Measurements from ENCODE around the gene SNX27. TPM values are rescaled to one million over a fixed set of nuclear protein-coding genes. Genes with fewer than 3 reads are reported as not detected.

The SNX27 gene
- total RNA-seq, 4 donors from 2014 or later, result 21.9 to 34.3 (median 26.5) TPM

GRCh38 chr1:151708891-151709290, 97.0 kb downstream of the SNX27 start:
- 80 to 83% methylated on average over 15 of the region's 15 CpGs for WGBS, 2 donors
- TF ChIP-seq CTCF (IDR thresholded peaks at IDR 0.05) (no peak), POLR2A (IDR thresholded peaks at IDR 0.05) (no peak)
- no peak overlapping the region for H3K4me3 ChIP-seq (ENCODE audit: low read depth, poor library complexity, severe bottlenecking)
- intact Hi-C loops (cut with DNase I; ENCODE audit: low total_unique reads), result no loop called here
- DNase-seq (ENCODE audit: low spot score in 2 of 2), result peak in 1 of 2 donors; percentile 72

- 46 to 56% methylated on average over 8 to 15 of the region's 15 CpGs for WGBS, 2 donors
- H3K4me3 ChIP-seq (ENCODE audit: low read depth, poor library complexity, severe bottlenecking), result no peak overlapping the region
- DNase-seq (ENCODE audit: low spot score in 2 of 2), result no peak
- intact Hi-C loops (cut with DNase I; ENCODE audit: low total_unique reads), result no loop called here
- TF ChIP-seq POLR2A (IDR thresholded peaks at IDR 0.05) (no peak), CTCF (IDR thresholded peaks at IDR 0.05) (no peak)
Measured at GRCh38 chr1:151710187-151710840, 98.5 kb downstream of the SNX27 start.

GRCh38 chr1:151711044-151711800, 99.4 kb downstream of the SNX27 start:
- intact Hi-C loops (cut with DNase I; ENCODE audit: low total_unique reads), result no loop called here
- no peak overlapping the region for H3K4me3 ChIP-seq (ENCODE audit: low read depth, poor library complexity, severe bottlenecking)
- DNase-seq (ENCODE audit: low spot score in 2 of 2), result no peak
- TF ChIP-seq CTCF (IDR thresholded peaks at IDR 0.05), result no peak
- no peak for TF ChIP-seq POLR2A (IDR thresholded peaks at IDR 0.05)
- WGBS, 2 donors, result 85 to 87% methylated on average over 21 of the region's 21 CpGs

- DNase-seq (ENCODE audit: low spot score in 2 of 2), result no peak
- no peak for TF ChIP-seq CTCF (IDR thresholded peaks at IDR 0.05)
- TF ChIP-seq POLR2A (IDR thresholded peaks at IDR 0.05), result no peak
- intact Hi-C loops (cut with DNase I; ENCODE audit: low total_unique reads), result no loop called here
- 75 to 80% methylated on average over 10 of the region's 10 CpGs for WGBS, 2 donors
- H3K4me3 ChIP-seq (ENCODE audit: low read depth, poor library complexity, severe bottlenecking), result no peak overlapping the region
Measured at GRCh38 chr1:151711951-151712350, 100.1 kb downstream of the SNX27 start.

GRCh38 chr1:151713044-151713443, 101.2 kb downstream of the SNX27 start:
- H3K4me3 ChIP-seq (ENCODE audit: low read depth, poor library complexity, severe bottlenecking), result no peak overlapping the region
- intact Hi-C loops (cut with DNase I; ENCODE audit: low total_unique reads), result no loop called here
- DNase-seq (ENCODE audit: low spot score in 2 of 2), result no peak
- WGBS, 2 donors, result 69 to 86% methylated on average over 2 of the region's 2 CpGs
- TF ChIP-seq POLR2A (IDR thresholded peaks at IDR 0.05) (no peak), CTCF (IDR thresholded peaks at IDR 0.05) (no peak)
